RWPE2 (cell line): ENCODE measurements around the gene SSTR3.

Experiments
- ATAC-seq: fragments of 200-7000 bp; cut with Tn5 transposase; 3 replicates; pipeline ENCODE4 v1.9.1; 2021; ENCODE audit warnings: low read depth
- DNase-seq: peaks from one replicate; pipeline ENCODE4 v3.0.0-alpha.2; 2020; ENCODE audit warnings: low spot score
- H3K27ac ChIP-seq: fragments of 450-650 bp; 2 replicates; pipeline ENCODE4 v1.5.1; 2017; ENCODE audit warnings: mild to moderate bottlenecking; ENCODE audit not compliant: poor library complexity, severe bottlenecking
- H3K27me3 ChIP-seq: fragments of 250-450 bp; sonication (Bioruptor Pico); 2 replicates; pipeline ENCODE4 v1.5.1; 2021; ENCODE audit warnings: mild to moderate bottlenecking, moderate library complexity; ENCODE audit not compliant: insufficient read depth, poor library complexity, severe bottlenecking
- H3K36me3 ChIP-seq: fragments of 250-450 bp; sonication (Bioruptor Pico); 2 replicates; pipeline ENCODE4 v1.5.1; 2020; ENCODE audit warnings: low read depth, mild to moderate bottlenecking, moderate library complexity
- H3K4me1 ChIP-seq: fragments of 250-450 bp; sonication (Bioruptor Pico); 2 replicates; pipeline ENCODE4 v1.5.1; 2021; ENCODE audit warnings: mild to moderate bottlenecking, moderate library complexity; ENCODE audit not compliant: insufficient read depth, poor library complexity, severe bottlenecking
- H3K4me3 ChIP-seq: fragments of 250-450 bp; sonication (Bioruptor Pico); 2 replicates; pipeline ENCODE4 v1.5.1; 2021; ENCODE audit warnings: mild to moderate bottlenecking, moderate library complexity; ENCODE audit not compliant: severe bottlenecking
- H3K9me3 ChIP-seq: fragments of 250-450 bp; sonication (Bioruptor Pico); 2 replicates; pipeline ENCODE4 v1.5.1; 2021; ENCODE audit warnings: mild to moderate bottlenecking, moderate library complexity; ENCODE audit not compliant: severe bottlenecking
- TF ChIP-seq, protein P1 (sequence below): fragments of 450-650 bp; IDR thresholded peaks from one replicate; pipeline ENCODE4 v1.5.1; 2017; ENCODE audit warnings: mild to moderate bottlenecking, moderate library complexity; ENCODE audit not compliant: poor library complexity, severe bottlenecking

SSTR3 gene

DNA sequence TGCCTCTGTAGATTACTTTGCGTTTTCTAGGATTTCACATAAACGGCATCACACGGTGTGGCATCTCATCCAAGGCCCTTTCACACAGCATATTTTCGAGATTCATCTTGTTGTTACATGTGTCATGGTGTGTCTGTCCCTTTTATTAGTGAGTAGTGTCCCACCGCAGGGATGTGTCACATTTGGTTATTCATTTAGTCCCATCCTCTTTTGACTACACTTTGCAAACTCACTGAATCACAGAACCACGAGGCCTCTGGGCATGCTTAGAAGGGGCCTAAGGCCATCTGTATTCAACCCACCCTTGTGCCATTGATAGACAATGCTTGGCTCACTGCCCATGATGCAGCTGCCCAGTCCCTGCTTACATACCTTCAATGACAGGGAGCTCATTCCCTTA is 36.0 kb upstream of the SSTR3 start:
- H3K4me3 ChIP-seq: no peak overlapping the region
- H3K27me3 ChIP-seq: no peaks in the 10 kb centered on the region
- no peak for DNase-seq
- TF ChIP-seq, protein P1, sequence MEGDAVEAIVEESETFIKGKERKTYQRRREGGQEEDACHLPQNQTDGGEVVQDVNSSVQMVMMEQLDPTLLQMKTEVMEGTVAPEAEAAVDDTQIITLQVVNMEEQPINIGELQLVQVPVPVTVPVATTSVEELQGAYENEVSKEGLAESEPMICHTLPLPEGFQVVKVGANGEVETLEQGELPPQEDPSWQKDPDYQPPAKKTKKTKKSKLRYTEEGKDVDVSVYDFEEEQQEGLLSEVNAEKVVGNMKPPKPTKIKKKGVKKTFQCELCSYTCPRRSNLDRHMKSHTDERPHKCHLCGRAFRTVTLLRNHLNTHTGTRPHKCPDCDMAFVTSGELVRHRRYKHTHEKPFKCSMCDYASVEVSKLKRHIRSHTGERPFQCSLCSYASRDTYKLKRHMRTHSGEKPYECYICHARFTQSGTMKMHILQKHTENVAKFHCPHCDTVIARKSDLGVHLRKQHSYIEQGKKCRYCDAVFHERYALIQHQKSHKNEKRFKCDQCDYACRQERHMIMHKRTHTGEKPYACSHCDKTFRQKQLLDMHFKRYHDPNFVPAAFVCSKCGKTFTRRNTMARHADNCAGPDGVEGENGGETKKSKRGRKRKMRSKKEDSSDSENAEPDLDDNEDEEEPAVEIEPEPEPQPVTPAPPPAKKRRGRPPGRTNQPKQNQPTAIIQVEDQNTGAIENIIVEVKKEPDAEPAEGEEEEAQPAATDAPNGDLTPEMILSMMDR: no peak
- no peaks in the 10 kb centered on the region for H3K36me3 ChIP-seq
- H3K4me1 ChIP-seq: peaks cover 3% of the 10 kb centered on the region
- no peaks in the 10 kb centered on the region for H3K9me3 ChIP-seq
- H3K27ac ChIP-seq: no peak overlapping the region
- ATAC-seq: no peak

DNA sequence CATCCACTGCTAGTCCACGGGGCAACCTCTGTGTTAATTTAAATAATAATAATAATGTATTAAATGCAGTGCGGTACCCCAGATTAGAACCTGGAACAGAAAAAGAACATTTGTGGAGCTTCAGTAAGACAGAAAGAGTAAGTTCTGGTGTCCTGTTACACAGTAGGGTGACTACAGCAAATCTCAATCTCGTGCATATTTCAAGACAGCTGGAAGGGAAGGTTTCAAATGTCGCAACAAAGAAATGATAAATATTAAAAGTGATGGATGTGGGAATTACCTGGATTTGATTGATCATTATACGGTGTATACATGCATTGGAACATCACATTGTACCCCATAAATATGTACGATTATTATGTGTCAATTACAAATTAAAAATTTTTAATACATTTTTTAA is 33.5 kb upstream of the SSTR3 start:
- Histone ChIP-seq H3K4me3 (no peak overlapping the region), H3K4me1 (peaks cover 11% of the 10 kb centered on the region), H3K27me3 (no peaks in the 10 kb centered on the region), H3K9me3 (no peaks in the 10 kb centered on the region), H3K36me3 (peaks cover 14% of the 10 kb centered on the region), H3K27ac (no peak overlapping the region)
- ATAC-seq: no peak
- no peak for DNase-seq
- TF ChIP-seq, protein P1: no peak

DNA sequence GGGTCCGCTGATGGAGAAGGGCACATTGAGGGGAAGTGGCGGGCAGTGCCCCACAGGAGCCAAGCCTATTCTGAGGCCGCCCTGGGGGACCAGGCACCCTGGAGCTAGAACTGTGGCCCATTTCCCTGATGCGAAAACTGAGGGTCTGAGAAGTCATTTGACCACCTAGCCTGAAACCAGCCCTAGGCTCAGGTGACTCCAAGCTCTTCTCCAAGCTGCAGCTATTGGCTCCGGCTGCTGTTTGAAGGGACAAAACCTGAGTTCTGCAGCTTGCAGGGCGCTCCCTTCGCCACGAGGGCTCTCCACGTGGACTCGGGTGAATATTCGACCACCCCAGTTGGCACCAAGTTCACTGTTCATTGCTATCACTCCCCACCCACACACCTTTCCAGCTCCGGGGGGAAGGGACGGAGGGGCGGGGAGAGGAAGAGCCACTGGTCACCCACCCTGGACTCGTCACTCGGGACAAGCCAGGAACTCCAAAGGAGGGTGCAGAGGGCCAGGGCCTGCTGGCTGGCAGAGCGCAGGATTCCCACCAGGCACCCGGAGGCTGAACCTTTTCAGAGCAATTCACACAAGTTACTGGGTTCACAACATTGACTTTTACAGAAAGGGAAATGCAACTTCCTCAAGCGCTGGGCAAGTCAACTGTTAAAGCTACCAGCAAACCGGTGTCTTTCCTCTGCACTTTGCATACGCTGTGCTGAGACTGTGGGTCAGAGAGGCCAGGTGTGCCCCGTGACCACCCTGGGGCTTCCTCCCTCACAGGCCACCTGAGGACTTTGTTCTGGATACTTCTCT is 32.8 kb upstream of the SSTR3 start:
- TF ChIP-seq, protein P1: no peak
- H3K27ac ChIP-seq: no peak overlapping the region
- DNase-seq: peak; percentile 52
- H3K27me3 ChIP-seq: no peaks in the 10 kb centered on the region
- peaks cover 20% of the 10 kb centered on the region for H3K36me3 ChIP-seq
- H3K4me1 ChIP-seq: peaks cover 11% of the 10 kb centered on the region
- no peak overlapping the region for H3K4me3 ChIP-seq
- no peak for ATAC-seq
- no peaks in the 10 kb centered on the region for H3K9me3 ChIP-seq

DNA sequence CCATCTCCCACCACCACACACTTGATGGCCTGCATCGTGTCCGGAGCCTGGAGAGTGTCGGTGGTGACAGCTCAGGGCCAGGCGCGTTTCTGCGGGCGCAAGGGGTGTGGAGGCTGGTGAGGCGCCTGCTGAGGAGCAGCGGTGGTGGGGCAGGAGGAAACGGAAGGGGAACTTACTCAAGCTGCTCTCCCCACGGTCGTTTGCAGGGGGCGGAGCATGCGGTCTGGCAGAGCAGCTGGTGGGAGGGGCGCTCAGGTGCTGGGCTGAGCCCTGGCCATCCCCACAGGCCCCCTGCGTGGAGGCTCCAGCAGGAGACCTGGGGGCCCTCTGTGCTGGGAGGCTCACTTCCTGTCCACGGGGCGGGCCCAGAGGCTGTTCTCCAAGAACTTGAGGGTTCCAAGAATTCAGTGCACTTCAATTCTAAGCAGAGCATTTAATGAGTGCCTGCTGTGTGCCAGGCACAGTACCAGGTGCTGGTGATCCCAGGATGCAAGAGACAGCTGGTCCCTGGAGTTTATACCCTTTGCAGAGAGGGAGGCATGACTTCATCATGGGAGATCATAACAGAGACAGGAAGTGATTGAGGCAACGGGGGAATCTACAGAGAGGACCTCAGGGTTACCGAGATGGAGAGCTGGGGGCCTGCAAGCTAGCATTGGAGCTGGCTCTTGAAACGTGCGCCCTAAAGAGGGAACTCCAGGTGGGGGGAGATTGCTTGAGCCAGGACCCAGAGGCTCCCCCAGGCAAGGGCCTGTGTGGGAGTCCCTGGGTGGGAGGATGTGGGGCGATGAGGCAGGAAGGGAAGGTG is 32.0 kb upstream of the SSTR3 start, which contains the start of gene RAC2:
Gene RAC2, minus strand, starts transcription at position 156 of the 808 bp plus-strand sequence. Its CDS starts 121 bp downstream, at position 35.
- TF ChIP-seq, protein P1: no peak
- ATAC-seq (peak; percentile 88), DNase-seq (peak; percentile 89)
- Histone ChIP-seq H3K9me3 (no peaks in the 10 kb centered on the region), H3K4me1 (peaks cover 11% of the 10 kb centered on the region), H3K27me3 (no peaks in the 10 kb centered on the region), H3K4me3 (peak within 1 kb of the TSS; percentile 59), H3K27ac (peak within 1 kb of the TSS; percentile 66), H3K36me3 (peaks cover 24% of the 10 kb centered on the region)
